Right renal pelvis (tissue), 4 donors: ENCODE data around the gene INO80E. TPM values are rescaled to one million over a fixed set of nuclear protein-coding genes. Genes with fewer than 3 reads are reported as not detected.
"Not testable (repeated sequence)": the region's sequence is repeated elsewhere in the genome, so short reads cannot be mapped to it uniquely, and the experiment has no call there.

ENCODE experiments used
- DNase-seq, 4 donors: peaks; one replicate each; pipeline ENCODE4 v3.0.0-alpha.2; 2013; ENCODE audit warnings: low read depth in 4 of 4, low spot score in 3 of 4, missing footprints in 1 of 4
- polyA plus RNA-seq, 4 donors: library from polyadenylated mRNA; unstranded; fragments of 120-200 nt; gene quantifications; one replicate each; pipeline ENCODE4 v1.2.1, GENCODE V29; 2013; ENCODE audit not compliant: insufficient read length in 4 of 4

INO80E gene
- 10 to 100 TPM; 43.5 to 56.0 (median 48.6) TPM for polyA plus RNA-seq

- DNase-seq = peak; percentile 89 to 93 (median 90)
Observed at GRCh38 chr16:29995911-29996765, at the start of gene INO80E. Gene INO80E, plus strand, starts transcription at chr16:29996241. Its CDS starts 70 bp downstream, at chr16:29996311.

GRCh38 chr16:29947897-29948296 is 48.1 kb upstream of the INO80E start:
- no peak for DNase-seq

GRCh38 chr16:29950806-29951461 is 45.1 kb upstream of the INO80E start:
- no peak for DNase-seq

GRCh38 chr16:29951625-29952365 is 44.2 kb upstream of the INO80E start:
- DNase-seq = no peak

- DNase-seq = no peak
Observed at GRCh38 chr16:29958756-29959155, 37.3 kb upstream of the INO80E start.

- no peak for DNase-seq
Observed at GRCh38 chr16:29959293-29959692, 36.7 kb upstream of the INO80E start.

GRCh38 chr16:29959821-29960220 is 36.2 kb upstream of the INO80E start:
- not testable (repeated sequence) for DNase-seq

- DNase-seq = no peak
Observed at GRCh38 chr16:29961127-29961478, 34.9 kb upstream of the INO80E start.

- DNase-seq = peak; percentile 86 to 95 (median 88)
Observed at GRCh38 chr16:29961479-29962343, 34.3 kb upstream of the INO80E start, which contains the start of gene TMEM219. Gene TMEM219, plus strand, starts transcription at chr16:29962079. Its CDS starts 1,065 bp downstream, at chr16:29963144.

- no peak for DNase-seq
Observed at GRCh38 chr16:29962344-29962994, 33.6 kb upstream of the INO80E start.

GRCh38 chr16:29963021-29963743 is 32.9 kb upstream of the INO80E start:
- no peak for DNase-seq

GRCh38 chr16:29968205-29968604 is 27.8 kb upstream of the INO80E start:
- DNase-seq = no peak

- DNase-seq = no peak
Observed at GRCh38 chr16:29971304-29971703, 24.7 kb upstream of the INO80E start.

GRCh38 chr16:29972500-29972899 is 23.5 kb upstream of the INO80E start:
- DNase-seq = no peak

GRCh38 chr16:29972992-29973383 is 23.1 kb upstream of the INO80E start:
- DNase-seq = no peak

- DNase-seq = peak; percentile 97 to 98 (median 97)
Observed at GRCh38 chr16:29973384-29974246, 22.4 kb upstream of the INO80E start, which contains the start of gene TAOK2. Gene TAOK2, plus strand, starts transcription at chr16:29973868. Its CDS starts 3,905 bp downstream, at chr16:29977773.

GRCh38 chr16:29974291-29975133 is 21.5 kb upstream of the INO80E start:
- no peak for DNase-seq
